RWPE2 (cell line): Measurements from ENCODE around the gene SNIP1.
A peak's percentile ranks its signal among the peaks of the same experiment; 100 is the strongest.
"Not testable (repeated sequence)": the region's sequence is repeated elsewhere in the genome, so short reads cannot be mapped to it uniquely, and the experiment has no call there.

Source experiments
- ATAC-seq: fragments of 200-7000 bp; cut with Tn5 transposase; 3 replicates; pipeline ENCODE4 v1.9.1; 2021; ENCODE audit warnings: low read depth
- DNase-seq: peaks from one replicate; pipeline ENCODE4 v3.0.0-alpha.2; 2020; ENCODE audit warnings: low spot score
- H3K27ac ChIP-seq: fragments of 450-650 bp; 2 replicates; pipeline ENCODE4 v1.5.1; 2017; ENCODE audit warnings: mild to moderate bottlenecking; ENCODE audit not compliant: poor library complexity, severe bottlenecking
- H3K27me3 ChIP-seq: fragments of 250-450 bp; sonication (Bioruptor Pico); 2 replicates; pipeline ENCODE4 v1.5.1; 2021; ENCODE audit warnings: mild to moderate bottlenecking, moderate library complexity; ENCODE audit not compliant: insufficient read depth, poor library complexity, severe bottlenecking
- H3K36me3 ChIP-seq: fragments of 250-450 bp; sonication (Bioruptor Pico); 2 replicates; pipeline ENCODE4 v1.5.1; 2020; ENCODE audit warnings: low read depth, mild to moderate bottlenecking, moderate library complexity
- H3K4me1 ChIP-seq: fragments of 250-450 bp; sonication (Bioruptor Pico); 2 replicates; pipeline ENCODE4 v1.5.1; 2021; ENCODE audit warnings: mild to moderate bottlenecking, moderate library complexity; ENCODE audit not compliant: insufficient read depth, poor library complexity, severe bottlenecking
- H3K4me3 ChIP-seq: fragments of 250-450 bp; sonication (Bioruptor Pico); 2 replicates; pipeline ENCODE4 v1.5.1; 2021; ENCODE audit warnings: mild to moderate bottlenecking, moderate library complexity; ENCODE audit not compliant: severe bottlenecking
- H3K9me3 ChIP-seq: fragments of 250-450 bp; sonication (Bioruptor Pico); 2 replicates; pipeline ENCODE4 v1.5.1; 2021; ENCODE audit warnings: mild to moderate bottlenecking, moderate library complexity; ENCODE audit not compliant: severe bottlenecking
- CTCF ChIP-seq: fragments of 450-650 bp; IDR thresholded peaks from one replicate; pipeline ENCODE4 v1.5.1; 2017; ENCODE audit warnings: mild to moderate bottlenecking, moderate library complexity; ENCODE audit not compliant: poor library complexity, severe bottlenecking

SNIP1 gene

GRCh38 chr1:37509181-37509580 lies 44.9 kb downstream of the SNIP1 start:
- Histone ChIP-seq H3K4me3 (no peak overlapping the region), H3K9me3 (no peaks in the 10 kb centered on the region), H3K36me3 (peaks cover 72% of the 10 kb centered on the region), H3K27me3 (no peaks in the 10 kb centered on the region), H3K27ac (no peak overlapping the region), H3K4me1 (no peaks in the 10 kb centered on the region)
- ATAC-seq (no peak), DNase-seq (no peak)
- TF ChIP-seq CTCF, result peak; percentile 30

- ATAC-seq, result no peak
- Histone ChIP-seq H3K9me3 (no peaks in the 10 kb centered on the region), H3K4me3 (no peak overlapping the region), H3K36me3 (peaks cover 65% of the 10 kb centered on the region), H3K27ac (no peak overlapping the region), H3K27me3 (no peaks in the 10 kb centered on the region), H3K4me1 (no peaks in the 10 kb centered on the region)
- no peak for DNase-seq
- TF ChIP-seq CTCF, result no peak
Observed at GRCh38 chr1:37506740-37507139, 47.4 kb downstream of the SNIP1 start.

- not testable (repeated sequence) for H3K4me3 ChIP-seq, H3K27me3 ChIP-seq, H3K27ac ChIP-seq, H3K9me3 ChIP-seq, ATAC-seq, DNase-seq
- H3K36me3 ChIP-seq, result peaks cover 60% of the 10 kb centered on the region
- peaks cover 14% of the 10 kb centered on the region for H3K4me1 ChIP-seq
Observed at GRCh38 chr1:37502791-37503190, 51.3 kb downstream of the SNIP1 start.

- Histone ChIP-seq H3K36me3 (peaks cover 61% of the 10 kb centered on the region), H3K9me3 (no peaks in the 10 kb centered on the region), H3K27ac (no peak overlapping the region), H3K4me3 (no peak overlapping the region), H3K4me1 (peaks cover 14% of the 10 kb centered on the region), H3K27me3 (no peaks in the 10 kb centered on the region)
- DNase-seq, result no peak
- no peak for TF ChIP-seq CTCF
- no peak for ATAC-seq
Observed at GRCh38 chr1:37502104-37502503, 52.0 kb downstream of the SNIP1 start.

- TF ChIP-seq CTCF, result no peak
- Histone ChIP-seq H3K27ac (no peak overlapping the region), H3K4me1 (peaks cover 15% of the 10 kb centered on the region), H3K27me3 (no peaks in the 10 kb centered on the region), H3K4me3 (no peak overlapping the region), H3K36me3 (peaks cover 64% of the 10 kb centered on the region), H3K9me3 (no peaks in the 10 kb centered on the region)
- no peak for DNase-seq
- no peak for ATAC-seq
Observed at GRCh38 chr1:37501661-37502060, 52.4 kb downstream of the SNIP1 start.
